GM19328 (cell line): ENCODE results near the gene NRXN3.

Experiments used
- ATAC-seq: cut with Tn5 transposase; IDR thresholded peaks from one replicate; pipeline ENCODE4 v1.9.1; 2021; ENCODE audit warnings: mild to moderate bottlenecking, moderate library complexity; ENCODE audit not compliant: unreplicated experiment

Gene NRXN3

GRCh38 chr14:79585845-79586244, 1415.7 kb downstream of the NRXN3 start:
- ATAC-seq: no peak

GRCh38 chr14:79586416-79586815, 1416.2 kb downstream of the NRXN3 start:
- ATAC-seq: no peak

- ATAC-seq: no peak
Observed at GRCh38 chr14:79586989-79587598, 1416.9 kb downstream of the NRXN3 start.

- ATAC-seq: no peak
Observed at GRCh38 chr14:79587875-79588274, 1417.7 kb downstream of the NRXN3 start.

GRCh38 chr14:79588398-79588797, 1418.2 kb downstream of the NRXN3 start:
- no peak for ATAC-seq

- no peak for ATAC-seq
Observed at GRCh38 chr14:79596551-79596950, 1426.4 kb downstream of the NRXN3 start.

GRCh38 chr14:79597566-79597965, 1427.4 kb downstream of the NRXN3 start:
- ATAC-seq: no peak

- no peak for ATAC-seq
Observed at GRCh38 chr14:79598339-79598738, 1428.2 kb downstream of the NRXN3 start.

GRCh38 chr14:79599239-79599638, 1429.1 kb downstream of the NRXN3 start:
- ATAC-seq: no peak

GRCh38 chr14:79600406-79600805, 1430.2 kb downstream of the NRXN3 start:
- no peak for ATAC-seq

GRCh38 chr14:79601579-79601978, 1431.4 kb downstream of the NRXN3 start:
- no peak for ATAC-seq

GRCh38 chr14:79602045-79602444, 1431.9 kb downstream of the NRXN3 start:
- ATAC-seq: no peak

GRCh38 chr14:79602742-79603141, 1432.6 kb downstream of the NRXN3 start:
- ATAC-seq: no peak

- no peak for ATAC-seq
Observed at GRCh38 chr14:79605849-79606248, 1435.7 kb downstream of the NRXN3 start.

- no peak for ATAC-seq
Observed at GRCh38 chr14:79608446-79608845, 1438.3 kb downstream of the NRXN3 start.

- ATAC-seq: no peak
Observed at GRCh38 chr14:79613625-79614024, 1443.5 kb downstream of the NRXN3 start.

GRCh38 chr14:79614448-79614847, 1444.3 kb downstream of the NRXN3 start:
- ATAC-seq: no peak

- no peak for ATAC-seq
Observed at GRCh38 chr14:79627058-79627457, 1456.9 kb downstream of the NRXN3 start.

GRCh38 chr14:79629411-79630287, 1459.5 kb downstream of the NRXN3 start:
- ATAC-seq: no peak

GRCh38 chr14:79630288-79630960, 1460.3 kb downstream of the NRXN3 start:
- ATAC-seq: no peak

- no peak for ATAC-seq
Observed at GRCh38 chr14:79631276-79631675, 1461.1 kb downstream of the NRXN3 start.
